GM19324 (cell line): ENCODE data around the gene ISCA1.
A peak's percentile ranks its signal among the peaks of the same experiment; 100 is the strongest.
"Not testable (repeated sequence)": the region's sequence is repeated elsewhere in the genome, so short reads cannot be mapped to it uniquely, and the experiment has no call there.

Experiments used
- ATAC-seq: cut with Tn5 transposase; IDR thresholded peaks from one replicate; pipeline ENCODE4 v1.9.1; 2021; ENCODE audit warnings: mild to moderate bottlenecking, moderate library complexity; ENCODE audit not compliant: unreplicated experiment, low FRiP score

ISCA1 gene

DNA sequence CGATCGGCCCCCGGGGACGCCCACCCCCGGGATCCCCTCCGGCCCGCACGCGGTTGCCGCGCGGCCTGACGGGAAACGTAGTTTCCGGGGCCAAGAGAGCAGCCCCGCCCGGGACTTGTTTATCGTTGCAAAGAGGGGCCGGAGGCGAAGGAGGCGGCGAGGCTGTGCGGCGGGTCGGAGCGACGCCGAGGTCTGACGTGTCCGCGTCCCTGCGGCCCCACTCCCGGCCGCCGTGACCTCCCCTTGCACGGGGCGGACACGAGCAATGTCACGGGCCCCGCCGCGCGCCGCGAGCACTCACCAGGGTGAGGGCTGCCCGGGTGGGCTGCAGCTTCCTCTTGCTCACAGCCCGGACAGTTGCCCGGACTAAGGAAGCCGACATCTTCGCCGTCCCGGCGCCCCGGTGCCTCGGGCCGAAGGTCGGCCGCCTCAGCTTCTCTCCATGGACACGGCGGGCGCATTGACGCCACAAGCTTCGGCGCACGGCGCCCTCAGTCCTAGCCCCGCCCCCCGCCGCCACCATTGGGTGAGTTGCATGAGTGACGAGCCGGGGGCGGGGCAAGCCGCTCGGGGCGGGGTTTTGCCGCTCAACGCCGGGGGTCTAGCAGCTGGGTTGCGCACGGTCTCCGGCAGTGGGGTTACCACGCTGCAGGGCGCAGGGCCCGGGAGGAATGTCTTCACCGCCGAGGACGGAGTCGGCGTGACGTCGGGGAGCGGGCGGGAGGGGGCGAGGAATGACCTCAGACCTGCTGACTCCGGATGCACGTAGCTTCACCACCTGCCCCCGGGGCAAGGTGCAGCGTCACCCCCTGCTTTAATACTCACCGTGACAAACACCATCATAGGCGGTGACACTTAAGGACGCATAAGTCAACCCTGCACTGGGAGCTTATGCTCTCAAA is at the start of gene ISCA1:
Gene ISCA1, minus strand, starts transcription at position 462 of the 902 bp plus-strand sequence. Its CDS starts 80 bp downstream, at position 382.
- ATAC-seq: peak; percentile 89

DNA sequence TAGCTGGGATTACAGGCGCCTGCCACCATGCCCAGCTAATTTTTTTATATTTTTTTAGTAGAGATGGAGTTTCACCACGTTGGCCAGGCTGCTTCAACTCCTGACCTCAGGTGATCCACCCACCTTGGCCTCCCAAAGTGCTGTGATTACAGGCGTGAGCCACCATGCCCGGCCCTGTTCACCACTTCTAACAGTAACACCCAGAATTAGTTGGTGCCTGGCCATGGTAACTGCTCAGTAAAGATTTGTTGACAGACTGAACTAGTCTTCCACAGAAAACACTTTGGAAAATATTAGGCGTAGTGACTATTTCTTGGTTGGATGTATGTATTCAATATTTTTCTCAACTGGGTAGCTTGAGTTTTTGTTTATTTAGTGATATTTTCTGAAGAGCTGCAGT is 47.8 kb upstream of the ISCA1 start:
- ATAC-seq: no peak

DNA sequence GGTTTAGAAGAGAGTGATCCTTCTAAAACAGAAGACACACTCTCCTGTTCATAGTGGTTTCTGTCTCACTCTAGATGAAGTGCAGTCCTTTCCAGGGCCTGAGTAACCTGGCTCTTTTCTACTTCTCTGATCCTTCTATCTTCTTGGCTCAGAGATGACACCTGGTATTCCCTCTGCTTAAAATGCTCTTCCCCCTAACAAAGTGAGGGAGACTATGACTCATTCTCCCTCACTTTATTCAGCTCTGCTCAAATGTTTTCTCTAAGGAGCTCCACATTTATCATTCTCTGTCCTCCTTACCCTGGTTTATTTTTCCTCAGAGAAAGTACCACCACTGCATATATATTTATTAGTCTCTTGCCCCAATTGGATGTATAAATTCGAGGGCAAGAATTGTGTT is 47.3 kb upstream of the ISCA1 start:
- ATAC-seq: no peak

DNA sequence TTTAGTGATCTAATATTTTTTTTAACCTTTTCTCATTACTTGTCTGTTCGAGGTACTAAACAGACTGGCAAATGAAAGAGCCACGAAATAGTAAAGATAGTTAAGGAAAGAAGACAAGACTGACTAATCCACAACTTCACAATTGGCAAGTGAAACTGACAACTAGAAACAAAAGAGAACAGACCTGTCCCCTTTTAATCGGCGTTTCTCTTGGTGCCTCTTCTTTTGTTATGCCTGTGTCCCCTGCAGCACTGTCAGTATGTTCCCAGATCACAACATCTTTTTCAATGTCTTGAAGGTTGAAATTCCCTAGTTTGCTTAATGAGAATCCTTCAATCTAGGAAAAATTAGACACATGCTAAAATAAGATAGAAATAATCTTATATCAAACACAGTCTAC is 45.8 kb upstream of the ISCA1 start:
- no peak for ATAC-seq

DNA sequence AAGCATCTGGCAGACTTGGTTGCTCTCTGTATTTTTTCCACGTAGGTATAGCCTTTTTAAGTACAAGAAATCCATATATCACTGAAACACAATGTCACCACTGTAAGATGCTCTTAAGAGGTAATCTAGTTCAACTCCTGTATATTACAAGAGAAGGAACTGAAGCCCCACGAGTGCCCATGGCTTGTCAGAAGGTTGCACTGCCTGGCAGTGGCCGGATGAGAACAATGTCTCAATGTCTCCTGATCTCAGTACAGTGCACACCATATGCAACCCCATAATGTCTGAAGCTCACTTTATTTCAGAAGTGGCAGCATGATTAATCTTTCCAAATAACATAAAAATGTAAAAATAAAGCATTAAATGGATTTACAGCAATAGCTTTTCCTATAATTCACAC is 44.2 kb upstream of the ISCA1 start:
- no peak for ATAC-seq

DNA sequence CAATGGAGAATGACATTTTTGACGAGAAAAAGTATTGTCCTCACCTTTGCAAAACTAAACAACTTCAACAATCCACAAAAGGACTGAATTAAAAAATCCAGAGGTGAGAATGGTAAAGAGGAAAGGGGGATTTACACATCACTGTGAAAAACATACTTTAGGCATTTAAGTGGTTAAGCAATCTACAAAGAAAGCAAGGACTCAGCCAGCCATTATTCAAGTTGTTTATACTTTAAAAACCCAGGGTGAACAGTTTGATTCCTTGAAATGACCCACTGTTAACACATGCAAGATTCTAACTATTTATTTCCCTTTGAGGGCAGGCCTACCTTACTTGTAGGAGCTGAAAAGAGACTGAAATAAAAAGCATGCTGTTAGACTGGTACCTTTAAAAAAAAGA is 42.6 kb upstream of the ISCA1 start:
- ATAC-seq: no peak

DNA sequence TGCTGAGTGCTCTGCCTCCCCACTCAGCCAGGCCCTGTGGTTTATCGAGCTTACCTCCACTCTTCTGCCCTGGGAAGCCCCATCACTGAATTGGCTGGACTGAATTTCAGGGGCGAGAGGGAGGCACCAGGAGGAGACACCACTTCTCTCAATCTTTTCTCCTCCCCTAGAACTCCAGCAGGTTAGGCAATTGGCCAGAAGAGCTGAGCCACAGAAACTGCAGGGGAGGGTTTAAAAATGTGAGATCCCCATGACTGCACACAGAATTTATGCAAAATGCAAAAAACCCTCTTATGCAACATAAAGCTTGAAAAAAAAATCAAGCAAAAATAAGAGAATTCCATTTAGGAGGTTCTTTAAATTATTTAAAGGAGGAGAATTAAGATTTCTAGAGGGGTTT is 42.0 kb upstream of the ISCA1 start:
- ATAC-seq: no peak

DNA sequence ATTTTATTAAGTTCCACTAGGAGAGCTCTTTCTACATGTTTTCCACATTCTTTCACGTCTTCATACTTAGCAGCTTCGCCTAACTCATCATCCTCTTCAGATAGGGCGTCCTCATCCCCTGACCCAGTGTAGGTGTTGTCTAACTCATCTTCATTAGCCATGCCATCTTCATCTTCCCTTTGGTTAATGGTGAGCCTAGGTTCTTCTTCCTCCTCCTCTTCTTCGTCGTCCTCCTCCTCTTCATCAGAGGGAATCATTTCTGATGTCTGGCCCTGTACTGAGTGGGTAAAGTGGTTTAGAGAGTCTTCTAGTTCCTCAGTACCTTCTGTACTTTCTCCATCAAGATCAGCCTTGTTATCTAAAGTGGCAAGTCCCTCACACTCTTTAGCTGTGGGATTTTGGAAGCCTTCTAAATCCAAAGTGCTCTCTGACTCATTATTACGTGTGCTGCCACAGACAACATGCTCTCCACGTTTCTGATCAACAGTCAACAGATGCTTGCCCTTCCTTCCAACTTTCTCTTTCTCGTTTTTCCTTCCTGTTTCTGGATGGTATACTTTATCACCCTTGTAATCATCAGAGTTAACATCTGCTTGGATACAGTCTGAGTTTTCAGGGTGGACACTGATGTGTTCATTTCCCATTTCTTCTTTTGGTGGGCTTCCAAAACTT is 40.8 kb upstream of the ISCA1 start:
- ATAC-seq: no peak

DNA sequence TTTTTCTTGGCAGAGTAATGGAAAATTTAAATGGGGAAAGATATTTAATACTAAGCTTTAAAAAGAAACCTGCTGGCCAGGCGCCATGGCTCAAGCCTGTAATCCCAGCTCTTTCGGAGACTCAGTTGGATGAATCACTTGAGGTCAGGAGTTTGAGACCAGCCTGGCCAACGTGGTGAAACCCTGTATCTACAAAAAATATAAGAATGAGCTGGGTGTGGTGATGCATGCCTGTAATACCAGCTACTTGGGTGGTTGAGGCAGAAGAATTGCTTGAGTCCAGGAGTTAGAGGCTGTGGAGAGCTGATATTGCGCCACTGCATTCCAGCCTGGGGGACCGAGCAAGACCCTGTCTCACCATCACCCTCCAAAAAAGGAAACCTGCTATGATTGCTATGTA is 39.0 kb upstream of the ISCA1 start:
- ATAC-seq: no peak

DNA sequence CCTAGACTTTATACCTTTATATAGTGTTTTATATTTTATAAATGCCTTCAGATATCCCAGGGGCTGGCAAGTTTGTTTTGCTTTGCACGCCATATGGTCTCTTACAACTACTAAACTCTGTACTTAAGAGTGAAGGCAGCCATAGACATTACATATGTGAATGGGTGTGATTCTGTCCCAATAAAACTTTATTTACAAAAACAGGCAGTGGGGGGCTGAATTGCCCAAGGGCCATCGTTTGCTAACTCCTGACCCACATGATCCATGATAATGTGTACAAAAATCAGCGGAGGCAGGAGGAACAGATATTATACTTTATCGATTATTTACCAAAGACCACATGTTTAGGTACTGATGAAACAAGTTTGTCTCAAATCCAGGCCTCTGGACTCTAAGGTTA is 35.8 kb upstream of the ISCA1 start:
- no peak for ATAC-seq

DNA sequence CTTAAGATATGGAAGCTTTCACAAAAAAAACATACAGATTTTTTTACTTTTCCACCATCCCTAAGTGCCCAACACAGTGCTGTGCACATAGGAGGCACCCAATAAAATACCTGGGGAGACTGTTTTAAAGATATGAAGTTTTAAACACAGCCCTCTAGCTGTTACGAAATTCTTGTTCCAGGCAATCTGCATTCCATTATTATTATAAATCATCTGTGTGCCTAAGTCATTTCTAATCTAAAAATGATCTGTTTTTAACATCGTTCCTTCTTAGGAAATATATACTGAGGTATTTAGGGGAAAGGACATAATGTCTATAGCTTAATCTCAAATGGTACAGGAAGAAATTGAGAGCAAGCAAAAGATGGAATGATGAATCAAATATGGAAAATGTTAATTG is 32.7 kb upstream of the ISCA1 start:
- no peak for ATAC-seq

DNA sequence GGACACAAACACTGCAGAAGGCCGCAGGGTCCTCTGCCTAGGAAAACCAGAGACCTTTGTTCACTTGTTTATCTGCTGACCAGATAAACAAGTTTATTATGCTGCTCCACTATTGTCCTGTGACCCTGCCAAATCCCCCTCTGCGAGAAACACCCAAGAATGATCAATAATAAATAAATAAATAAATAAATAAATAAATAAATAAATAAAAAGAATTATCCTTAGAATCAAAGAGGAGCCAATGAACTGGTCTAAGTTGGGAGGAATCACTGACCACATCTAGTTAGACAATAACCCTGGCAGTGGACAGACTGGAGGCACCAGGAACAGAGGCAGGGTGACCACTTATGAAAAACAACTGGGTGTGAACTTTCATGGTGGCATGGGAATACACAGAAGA is 30.6 kb upstream of the ISCA1 start:
- not testable (repeated sequence) for ATAC-seq

DNA sequence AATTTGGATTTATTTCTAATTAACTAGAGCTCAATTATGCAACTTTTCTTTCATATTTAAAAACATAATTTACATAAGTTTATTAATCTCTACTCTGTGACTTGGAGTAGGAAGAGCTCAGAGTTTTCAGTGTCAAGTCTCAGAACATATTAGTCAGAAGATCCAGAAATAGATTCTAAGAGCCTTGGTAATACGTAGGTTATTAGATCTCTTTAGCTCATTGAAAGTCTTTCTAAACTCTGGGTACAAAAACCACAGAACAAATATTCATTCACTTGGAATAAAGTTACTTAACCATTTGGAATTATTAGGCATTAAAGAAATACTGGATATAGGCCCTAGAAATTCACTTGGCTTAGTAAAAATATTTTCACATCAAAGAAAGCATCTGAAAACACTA is 26.3 kb upstream of the ISCA1 start:
- ATAC-seq: no peak

DNA sequence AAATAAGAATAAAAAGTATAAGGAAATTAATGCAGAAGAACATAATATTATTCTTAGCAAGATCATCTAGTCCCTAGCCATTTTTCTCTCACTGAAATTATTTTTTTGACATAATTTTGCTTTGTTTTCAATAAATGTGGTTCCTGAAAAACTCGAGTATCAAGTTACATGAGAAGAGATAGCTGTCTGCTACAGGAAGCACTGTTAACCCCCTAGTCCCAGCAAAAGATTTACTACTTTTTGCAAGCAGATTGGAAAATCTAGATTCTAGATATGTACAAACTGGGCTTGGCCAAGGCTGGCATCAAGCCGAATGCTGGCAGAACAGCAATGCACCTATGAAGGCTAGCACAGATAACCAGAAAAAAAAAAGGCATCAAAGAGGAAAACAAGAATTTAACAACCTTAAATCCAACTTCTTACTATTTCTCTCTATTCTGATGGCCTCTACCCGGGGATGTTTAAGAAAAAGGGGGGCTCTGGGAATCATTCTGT is 21.9 kb upstream of the ISCA1 start:
- no peak for ATAC-seq

DNA sequence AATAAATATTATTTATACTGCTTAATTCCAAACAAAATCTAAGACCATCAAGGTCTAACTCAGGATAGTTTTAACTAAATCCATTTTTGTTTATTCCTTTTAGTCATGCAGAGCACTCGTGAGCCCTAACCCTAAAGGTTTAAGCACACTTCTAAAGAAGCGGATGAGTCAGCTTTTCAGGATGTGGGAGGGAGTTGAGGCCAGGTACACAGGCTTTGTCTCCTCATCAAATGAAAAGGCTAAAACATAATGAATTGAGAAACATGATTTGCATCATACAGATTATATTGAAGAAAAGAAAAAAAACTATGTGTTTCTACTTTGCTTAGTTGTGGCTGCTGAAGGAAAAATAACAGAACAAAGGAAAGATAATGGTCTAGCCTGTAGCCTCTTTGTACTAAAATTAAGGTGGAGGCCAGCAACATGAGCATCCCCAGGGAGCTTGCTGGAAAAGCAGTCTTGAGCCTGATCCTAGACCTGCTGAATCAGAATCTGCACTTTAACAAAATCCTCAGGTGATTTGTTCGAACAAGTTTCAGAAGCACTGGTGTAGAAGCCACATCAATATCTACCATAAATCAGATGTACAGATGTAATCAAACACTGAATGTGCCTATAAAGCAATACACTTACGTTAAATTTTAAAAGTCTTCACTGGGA is 21.1 kb upstream of the ISCA1 start:
- no peak for ATAC-seq

DNA sequence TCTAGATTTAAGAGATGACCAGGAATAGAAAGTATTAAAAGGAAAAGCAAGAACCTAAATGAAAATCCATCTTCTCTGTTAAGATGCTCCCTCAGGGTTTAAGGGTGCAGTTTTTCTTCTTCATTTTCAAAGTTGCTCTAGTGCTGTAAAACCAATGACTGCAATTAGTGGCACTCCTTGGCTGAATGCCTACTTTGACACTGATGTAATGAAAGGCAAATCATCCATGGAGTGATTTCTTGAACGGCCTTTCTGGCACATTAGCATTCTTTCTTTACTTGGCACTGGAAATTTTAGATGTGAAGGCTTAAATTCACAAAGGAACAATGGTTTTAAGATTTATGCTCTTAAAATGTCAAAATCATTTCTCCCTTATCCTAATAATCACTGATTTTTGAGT is 19.3 kb upstream of the ISCA1 start:
- no peak for ATAC-seq

DNA sequence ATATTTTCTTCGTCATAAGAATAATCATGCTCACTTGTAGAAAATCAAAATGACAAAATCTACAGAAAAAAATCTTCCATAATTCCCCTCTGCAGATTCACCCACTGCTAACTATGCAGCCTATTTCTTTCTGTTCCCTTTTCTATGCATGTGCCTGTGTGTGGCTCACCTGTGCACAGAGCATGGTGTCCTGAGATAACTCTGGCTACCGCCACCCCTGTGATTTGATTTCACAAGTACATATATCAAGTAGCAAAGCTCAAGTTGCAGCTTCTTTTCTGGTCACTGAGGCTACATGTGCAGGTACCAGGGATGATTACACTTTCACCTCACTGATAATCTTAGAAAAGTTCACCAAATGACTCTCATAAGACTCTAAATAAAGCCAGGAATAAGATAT is 18.4 kb upstream of the ISCA1 start:
- ATAC-seq: no peak

DNA sequence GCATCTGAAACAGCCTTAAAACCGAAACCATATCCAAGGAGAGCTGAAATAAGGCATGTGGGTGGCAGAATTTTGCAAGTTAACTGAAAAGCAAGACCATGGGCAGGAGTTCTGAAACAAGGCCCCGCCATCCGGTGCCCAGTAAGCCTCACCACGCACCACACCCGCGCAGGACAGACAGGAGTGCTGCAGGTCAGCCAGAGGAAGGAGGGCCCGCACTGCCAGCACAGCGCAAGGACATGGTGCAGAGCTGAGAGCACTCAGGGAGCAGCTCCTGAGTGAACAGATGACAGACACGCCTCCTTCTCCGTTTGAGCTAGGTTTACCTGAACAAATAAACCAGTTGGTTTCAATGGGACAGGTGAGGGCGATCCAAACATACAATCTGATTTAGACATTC is 16.5 kb upstream of the ISCA1 start:
- ATAC-seq: no peak

DNA sequence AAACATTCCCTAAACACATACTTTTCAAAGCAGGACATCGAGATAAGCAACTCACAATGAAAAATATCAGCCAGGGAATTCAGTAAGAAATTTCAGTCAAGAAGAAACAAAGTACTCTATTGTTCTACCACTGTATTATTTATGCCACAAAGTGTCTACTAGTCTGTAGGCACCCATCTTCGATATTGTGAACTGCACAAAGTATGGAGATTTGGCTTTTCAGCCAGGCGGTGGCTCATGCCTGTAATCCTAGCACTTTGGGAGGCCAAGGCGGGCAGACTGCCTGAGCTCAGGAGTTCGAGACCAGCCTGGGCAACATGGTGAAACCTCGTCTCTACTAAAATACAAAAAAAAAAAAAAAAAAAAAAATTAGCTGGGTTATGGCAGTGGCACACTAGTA is 8.0 kb upstream of the ISCA1 start:
- not testable (repeated sequence) for ATAC-seq

DNA sequence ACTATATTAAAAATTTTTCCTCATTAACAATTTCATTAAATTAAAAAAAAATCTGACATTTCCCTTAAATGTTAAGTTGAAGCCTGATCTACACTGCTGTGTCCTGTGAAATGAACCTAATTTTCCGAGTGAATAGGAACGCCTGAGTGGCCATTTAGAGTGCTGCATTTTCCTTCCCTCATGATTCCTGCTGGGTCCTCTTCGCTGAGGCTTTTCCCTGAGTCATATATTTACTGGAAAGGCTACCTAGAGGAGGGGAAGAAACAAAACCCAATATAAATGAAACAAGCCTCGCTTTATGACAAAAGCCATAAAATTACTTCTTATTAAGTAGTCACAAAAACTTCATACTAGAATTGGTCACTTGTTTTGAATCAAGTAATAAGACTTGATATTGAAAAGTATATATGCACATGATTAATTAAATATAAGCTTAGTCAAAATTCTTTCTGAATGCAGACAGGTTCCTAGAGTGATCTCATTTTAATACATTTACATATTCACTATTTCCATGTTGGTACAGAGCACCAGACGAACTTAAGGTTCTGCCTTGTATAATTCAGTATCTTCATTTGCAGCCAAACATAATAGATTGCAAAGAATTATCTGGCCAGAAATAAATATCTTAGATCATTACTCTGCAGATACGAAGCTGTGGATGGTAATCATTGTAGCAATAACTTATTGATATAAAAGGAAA is 6.3 kb upstream of the ISCA1 start:
- ATAC-seq: no peak

DNA sequence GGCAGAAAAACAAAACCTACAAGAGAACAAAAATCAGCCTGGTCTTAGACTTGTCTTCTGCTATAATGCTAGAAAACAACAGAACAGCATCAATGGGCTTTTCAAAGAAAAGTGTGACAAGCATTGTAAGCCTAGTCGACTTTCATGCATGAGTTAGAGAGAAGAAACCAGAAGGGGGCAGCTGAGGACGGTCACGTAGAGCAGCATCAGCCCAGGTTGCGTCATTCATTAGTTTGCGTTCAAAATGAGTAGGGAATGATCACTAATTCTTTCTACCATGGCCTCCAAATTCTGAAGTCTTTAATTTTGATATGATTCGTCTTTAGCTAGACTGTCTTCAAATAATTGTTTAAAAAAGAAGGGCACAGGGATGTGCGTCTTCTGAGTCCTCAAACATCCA is 4.7 kb upstream of the ISCA1 start:
- ATAC-seq: no peak
